GM12878 (cell line): ENCODE results near the gene LCOR. TPM values are rescaled to one million over a fixed set of nuclear protein-coding genes. Genes with fewer than 3 reads are reported as not detected.

Source experiments
- BCLAF1 ChIP-seq: fragments of 450-650 bp; IDR thresholded peaks from 2 replicates; pipeline ENCODE4 v1.6.1; 2017; ENCODE audit warnings: antibody characterized with exemption, mild to moderate bottlenecking, moderate library complexity
- IRF3 ChIP-seq: fragments of 450-650 bp; IDR thresholded peaks from 2 replicates; pipeline ENCODE4 v1.6.1; 2014; ENCODE audit warnings: mild to moderate bottlenecking
- JUNB ChIP-seq: IDR thresholded peaks from 2 replicates; pipeline ENCODE4 v1.6.1; 2016; ENCODE audit warnings: antibody characterized with exemption, mild to moderate bottlenecking
- SMAD5 ChIP-seq: IDR thresholded peaks from 2 replicates; pipeline ENCODE4 v1.6.1; 2016; ENCODE audit warnings: antibody characterized with exemption, low read depth
- polyA plus RNA-seq, 11 experiments: library from polyadenylated mRNA; depleted of rRNA in 4 of 11; unstranded in 6 of 11; stranded (reverse) in 5 of 11; fragments of >200 nt; fragmentation: Nextera tagmentation in 4 of 11; fragmentation: Illumina TruSeq in 1 of 11; extraction: Ambion mirVana in 4 of 11; extraction: Trizol in 1 of 11; gene quantifications; 1 replicate in 1 of 11; 2 replicates in 10 of 11; pipeline versions ENCODE4 v1.2.1 to v1.2.3, GENCODE V29; 2011 to 2016; ENCODE audit warnings: inconsistent platforms in 2 of 11, missing spikeins in 2 of 11, low read depth in 1 of 11
- total RNA-seq, 4 experiments: library from RNA; depleted of rRNA in 3 of 4; stranded (reverse); fragments of >200 nt in 3 of 4; fragmentation: Illumina TruSeq in 1 of 4; extraction: Trizol in 1 of 4; gene quantifications; 2 replicates each; pipeline versions ENCODE4 v1.2.1 to v1.2.3, GENCODE V29; 2013 to 2021
- TF ChIP-seq, protein P1 (sequence below): fragments of 450-650 bp; formaldehyde crosslinking; IDR thresholded peaks from 2 replicates; pipeline ENCODE4 v1.4.0; 2022; ENCODE audit warnings: mild to moderate bottlenecking, moderate library complexity

Gene LCOR
- total and polyA plus RNA-seq, 10 of the 15 experiments (the other 5 are each of a cell fraction or from before 2014, with no cell fraction given): 1.6 to 22.0 (median 13.2) TPM

DNA sequence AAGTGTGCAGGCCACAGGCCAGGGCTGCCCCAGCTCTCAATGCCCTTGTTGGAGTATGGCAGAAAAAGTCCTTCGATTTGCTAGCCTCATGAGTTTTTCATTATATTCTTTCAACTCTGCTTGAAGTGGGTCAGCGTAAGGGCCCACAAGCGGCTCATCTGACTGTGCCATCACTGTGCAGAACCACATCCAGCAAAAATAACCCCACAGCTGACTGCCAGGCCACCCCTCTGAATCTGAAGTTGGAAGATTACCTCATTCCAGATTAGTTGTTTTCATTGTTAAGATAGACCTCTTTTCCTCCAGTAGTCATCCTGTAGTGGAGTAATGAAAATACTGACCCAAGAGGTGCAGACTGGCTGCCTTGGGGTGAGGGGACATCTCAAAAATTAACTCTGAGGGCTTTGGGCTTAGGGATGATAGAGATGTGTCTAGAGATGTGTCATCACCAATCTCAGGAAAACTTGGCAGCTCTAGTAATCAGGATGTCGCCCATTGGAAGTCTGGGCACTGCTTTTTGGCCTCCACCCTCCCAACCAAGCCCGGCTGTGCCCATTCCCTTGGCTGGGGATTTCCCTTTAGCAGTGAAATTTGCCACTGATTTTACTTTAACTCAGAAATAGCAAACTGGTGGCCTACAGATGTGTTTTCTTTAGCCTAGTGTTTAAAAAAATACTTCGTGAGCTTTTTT is 164.3 kb downstream of the LCOR start (continued):
- no peak for TF ChIP-seq IRF3
- TF ChIP-seq, protein P1, sequence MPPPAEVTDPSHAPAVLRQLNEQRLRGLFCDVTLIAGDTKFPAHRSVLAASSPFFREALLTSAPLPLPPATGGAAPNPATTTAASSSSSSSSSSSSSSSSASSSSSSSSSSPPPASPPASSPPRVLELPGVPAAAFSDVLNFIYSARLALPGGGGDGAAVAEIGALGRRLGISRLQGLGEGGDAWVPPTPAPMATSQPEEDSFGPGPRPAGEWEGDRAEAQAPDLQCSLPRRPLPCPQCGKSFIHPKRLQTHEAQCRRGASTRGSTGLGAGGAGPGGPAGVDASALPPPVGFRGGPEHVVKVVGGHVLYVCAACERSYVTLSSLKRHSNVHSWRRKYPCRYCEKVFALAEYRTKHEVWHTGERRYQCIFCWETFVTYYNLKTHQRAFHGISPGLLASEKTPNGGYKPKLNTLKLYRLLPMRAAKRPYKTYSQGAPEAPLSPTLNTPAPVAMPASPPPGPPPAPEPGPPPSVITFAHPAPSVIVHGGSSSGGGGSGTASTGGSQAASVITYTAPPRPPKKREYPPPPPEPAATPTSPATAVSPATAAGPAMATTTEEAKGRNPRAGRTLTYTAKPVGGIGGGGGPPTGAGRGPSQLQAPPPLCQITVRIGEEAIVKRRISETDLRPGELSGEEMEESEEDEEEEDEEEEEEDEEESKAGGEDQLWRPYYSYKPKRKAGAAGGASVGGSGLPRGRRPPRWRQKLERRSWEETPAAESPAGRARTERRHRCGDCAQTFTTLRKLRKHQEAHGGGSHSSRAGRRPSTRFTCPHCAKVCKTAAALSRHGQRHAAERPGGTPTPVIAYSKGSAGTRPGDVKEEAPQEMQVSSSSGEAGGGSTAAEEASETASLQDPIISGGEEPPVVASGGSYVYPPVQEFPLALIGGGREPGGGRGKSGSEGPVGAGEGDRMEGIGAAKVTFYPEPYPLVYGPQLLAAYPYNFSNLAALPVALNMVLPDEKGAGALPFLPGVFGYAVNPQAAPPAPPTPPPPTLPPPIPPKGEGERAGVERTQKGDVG (CRISPR knock-in tag): no peak
- no peak for TF ChIP-seq JUNB
- no peak for TF ChIP-seq BCLAF1
- TF ChIP-seq SMAD5: no peak
- TF ChIP-seq, all 136 proteins: peak for 0
